ENCODE measurements around the gene CHTOP. TPM values are rescaled to one million over a fixed set of nuclear protein-coding genes. Genes with fewer than 3 reads are reported as not detected.

Gene CHTOP
- total and polyA plus RNA-seq, 2 of the 13 experiments (the other 11 are each of a cell fraction or from before 2014, with no cell fraction given) = 38.0 to 51.9 TPM

GRCh38 chr1:153679337-153680119 lies 45.7 kb downstream of the CHTOP start (continued):
- TF ChIP-seq ZBTB40 (IDR thresholded peaks at IDR 0.05) (no peak), ZBTB40 (CRISPR knock-in tag; IDR thresholded peaks at IDR 0.05) (0 out of 2 replicates have a peak, but pooled peaks have one; percentile 20), YEATS4 (CRISPR knock-in tag; IDR thresholded peaks at IDR 0.05; ENCODE audit: borderline replicate concordance) (peak; percentile 53), ATF2 (CRISPR knock-in tag; IDR thresholded peaks at IDR 0.05) (no peak), CBX5 (CRISPR knock-in tag; IDR thresholded peaks at IDR 0.05; ENCODE audit: borderline replicate concordance) (no peak), ZNF513 (CRISPR knock-in tag; conservative IDR thresholded peaks at IDR 0.05) (no peak), SOX13 (IDR thresholded peaks at IDR 0.05) (no peak), SOX13 (CRISPR knock-in tag; conservative IDR thresholded peaks at IDR 0.05 in 1 of 2, IDR thresholded peaks at IDR 0.05 in 1 of 2) (no peak), MAZ (IDR thresholded peaks at IDR 0.05; ENCODE audit: borderline replicate concordance, low read depth, low read length) (no peak), MAZ (CRISPR knock-in tag; IDR thresholded peaks at IDR 0.05; ENCODE audit: low read depth) (no peak), ZC3H4 (CRISPR knock-in tag; IDR thresholded peaks at IDR 0.05; ENCODE audit: borderline replicate concordance) (no peak)

Measured in HepG2 (cell line).